NCI-H524 (cell line): ENCODE data around the gene DNAH6.
"Not testable (repeated sequence)": the region's sequence is repeated elsewhere in the genome, so short reads cannot be mapped to it uniquely, and the experiment has no call there.

Experiments used
- DNase-seq, 2 experiments: peaks; one replicate each; lab custom pipeline; 2025; lab: John Stamatoyannopoulos, UW

DNAH6 gene, protein sequence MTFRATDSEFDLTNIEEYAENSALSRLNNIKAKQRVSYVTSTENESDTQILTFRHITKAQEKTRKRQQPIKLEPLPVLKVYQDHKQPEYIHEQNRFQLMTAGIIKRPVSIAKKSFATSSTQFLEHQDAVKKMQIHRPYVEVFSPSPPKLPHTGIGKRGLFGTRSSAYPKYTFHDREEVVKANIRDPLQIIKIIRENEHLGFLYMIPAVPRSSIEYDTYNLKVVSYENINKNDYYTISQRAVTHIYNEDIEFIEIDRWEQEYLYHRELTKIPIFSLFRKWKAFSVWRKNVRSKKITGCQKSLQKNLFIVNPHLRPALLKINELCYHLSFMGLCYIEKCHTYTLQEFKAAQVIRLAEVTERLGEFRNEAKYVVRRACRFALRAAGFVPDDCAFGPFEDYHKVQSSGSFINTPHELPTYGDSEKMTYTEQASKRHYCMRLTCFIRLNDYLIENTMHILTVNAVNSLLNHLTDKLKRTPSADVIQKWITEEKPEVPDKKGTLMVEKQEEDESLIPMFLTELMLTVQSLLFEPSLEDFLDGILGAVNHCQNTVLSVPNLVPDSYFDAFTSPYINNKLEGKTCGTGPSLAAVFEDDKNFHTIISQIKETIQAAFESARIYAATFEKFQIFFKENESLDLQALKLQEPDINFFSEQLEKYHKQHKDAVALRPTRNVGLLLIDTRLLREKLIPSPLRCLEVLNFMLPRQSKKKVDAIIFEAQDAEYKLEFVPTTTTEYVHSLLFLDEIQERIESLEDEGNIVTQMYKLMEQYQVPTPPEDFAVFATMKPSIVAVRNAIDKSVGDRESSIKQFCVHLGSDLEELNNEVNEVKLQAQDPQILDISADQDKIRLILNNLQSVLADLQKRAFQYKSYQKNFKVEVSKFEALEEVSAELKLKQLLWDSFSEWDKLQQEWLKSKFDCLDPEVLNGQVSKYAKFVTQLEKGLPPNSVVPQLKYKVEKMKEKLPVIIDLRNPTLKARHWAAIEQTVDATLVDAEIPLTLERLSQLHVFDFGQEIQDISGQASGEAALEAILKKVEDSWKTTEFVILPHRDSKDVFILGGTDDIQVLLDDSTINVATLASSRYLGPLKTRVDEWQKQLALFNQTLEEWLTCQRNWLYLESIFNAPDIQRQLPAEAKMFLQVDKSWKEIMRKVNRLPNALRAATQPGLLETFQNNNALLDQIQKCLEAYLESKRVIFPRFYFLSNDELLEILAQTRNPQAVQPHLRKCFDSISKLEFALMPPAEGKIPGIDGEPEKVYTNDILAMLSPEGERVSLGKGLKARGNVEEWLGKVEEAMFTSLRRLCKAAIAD (N-terminal part only)

DNA sequence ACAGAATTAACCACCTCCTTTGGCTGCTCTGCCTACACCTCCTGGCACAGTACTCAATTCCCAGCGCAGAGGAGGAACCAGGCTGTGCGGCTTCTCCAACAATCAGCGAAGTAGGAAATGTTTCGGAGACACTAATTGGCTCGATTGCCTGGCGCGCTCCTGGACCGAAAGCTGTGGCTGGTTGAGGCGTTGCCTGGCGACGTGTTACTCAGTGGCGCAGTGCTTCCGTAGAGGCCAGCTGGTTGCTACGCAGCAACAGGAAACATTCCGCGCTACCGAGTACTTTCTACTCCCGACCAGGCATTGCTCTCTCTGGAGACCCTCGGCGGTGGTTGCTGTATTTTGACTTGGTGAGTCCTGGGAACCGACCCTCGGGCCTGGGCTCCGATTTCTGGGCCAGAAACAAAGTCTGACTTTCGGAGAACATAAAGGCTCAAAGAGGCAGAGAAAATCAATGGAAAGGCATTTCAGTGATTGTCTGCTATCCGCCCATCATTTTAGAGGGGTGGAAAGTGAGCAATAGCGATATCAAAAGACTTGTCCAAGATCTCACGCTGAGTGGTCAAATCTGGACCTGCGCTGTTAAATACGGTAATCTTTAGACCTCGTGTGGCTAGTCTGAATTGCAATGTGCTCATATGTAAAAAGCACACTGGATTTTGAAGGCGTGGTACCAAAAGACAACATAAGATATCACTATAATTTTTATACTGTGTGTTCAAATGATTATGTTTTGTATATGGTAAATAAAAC lies at the start of gene DNAH6:
DNAH6 (plus strand) TSS at position 265 of the 753 bp plus-strand sequence. CDS start 1,329 bp downstream, outside the sequence.
- peak; percentile 83 to 94 for DNase-seq

DNA sequence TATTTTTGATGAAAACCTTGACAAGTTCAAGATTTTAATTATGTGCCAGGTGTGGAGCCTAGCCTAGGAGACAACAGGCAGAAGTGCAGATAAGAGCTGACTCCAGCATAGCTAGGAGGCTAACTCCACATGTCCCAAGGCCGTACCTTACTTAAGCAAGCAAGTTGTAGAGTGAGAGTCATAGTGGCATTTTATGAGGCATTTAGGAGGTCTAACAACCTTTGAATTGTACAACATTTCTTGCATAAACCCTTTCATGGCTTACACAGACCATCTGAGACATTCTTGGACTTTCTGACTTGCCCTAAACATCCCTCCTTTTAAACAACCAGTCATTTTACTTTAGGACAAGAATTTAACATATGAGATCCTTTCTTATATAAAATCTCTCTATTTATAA lies 48.9 kb upstream of the DNAH6 start:
- no peak for DNase-seq

DNA sequence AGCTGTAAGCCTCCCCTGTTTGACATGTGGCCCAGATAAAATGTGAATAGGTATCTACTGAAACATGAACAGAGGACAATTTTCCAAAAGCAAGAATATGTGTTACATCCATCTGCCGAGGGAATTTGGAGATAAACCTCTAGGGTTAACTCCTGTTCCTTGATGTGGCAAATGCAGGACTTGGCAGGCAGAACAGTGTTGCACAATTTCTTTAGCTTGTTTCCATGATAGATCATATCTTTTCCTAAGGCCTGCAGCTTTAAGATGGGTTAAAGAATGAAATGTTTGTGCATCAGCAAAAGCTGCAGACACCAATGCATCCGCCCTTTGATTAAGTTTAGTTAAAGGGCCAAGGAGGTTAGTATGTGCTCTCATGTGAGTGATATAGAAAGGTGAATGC lies 43.9 kb upstream of the DNAH6 start:
- not testable (repeated sequence) for DNase-seq

DNA sequence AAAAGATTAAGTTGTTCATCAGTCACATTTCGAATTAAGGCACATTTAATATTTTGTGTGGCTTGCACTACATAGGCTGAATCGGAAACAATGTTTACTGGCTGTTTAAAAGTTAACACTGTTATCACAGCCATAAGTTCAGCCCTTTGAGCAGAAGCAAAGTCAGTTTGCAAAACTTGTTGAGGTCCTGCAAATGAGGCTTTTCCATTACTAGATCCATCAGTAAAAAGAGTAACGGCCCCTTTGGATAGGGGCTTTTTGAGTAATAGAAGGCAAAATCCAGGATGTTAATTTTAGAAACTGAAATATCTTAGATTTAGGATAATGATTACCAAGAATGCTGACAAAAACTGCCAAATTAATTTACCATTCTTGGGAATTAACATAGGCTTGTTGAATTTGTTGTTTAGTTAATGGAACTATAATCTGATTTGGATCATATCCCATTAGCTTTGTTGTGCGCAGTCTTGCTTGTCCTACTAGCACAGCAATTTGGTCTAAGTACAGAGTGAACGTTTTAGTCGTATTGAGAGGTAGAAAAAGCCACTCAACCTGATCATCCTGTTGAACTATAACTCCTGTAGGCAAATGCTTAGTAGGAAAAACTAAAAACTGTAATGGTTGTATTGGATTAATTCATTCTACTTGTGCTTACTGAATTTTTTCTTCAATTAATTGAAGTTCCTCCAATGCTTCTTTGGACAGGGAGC lies 43.3 kb upstream of the DNAH6 start:
- no peak for DNase-seq

DNA sequence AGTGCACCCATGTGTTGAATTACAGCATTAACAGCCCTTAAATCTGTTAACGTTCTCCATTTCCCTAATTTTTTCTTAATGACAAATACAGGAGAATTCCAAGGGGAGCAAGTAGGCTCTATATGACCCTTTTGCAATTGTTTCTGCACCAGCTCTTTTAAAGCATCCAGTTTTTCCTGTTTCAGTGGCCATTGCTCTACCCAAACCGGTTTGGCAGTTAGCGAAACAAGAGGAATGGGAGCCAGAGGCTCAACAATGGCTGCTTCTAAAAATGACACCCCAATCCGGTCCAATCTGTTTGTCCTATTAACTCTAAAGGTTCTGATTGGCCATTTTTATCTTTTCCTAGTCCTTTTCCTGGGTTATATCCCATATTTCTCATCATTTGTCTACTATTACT lies 42.1 kb upstream of the DNAH6 start:
- no peak for DNase-seq

DNA sequence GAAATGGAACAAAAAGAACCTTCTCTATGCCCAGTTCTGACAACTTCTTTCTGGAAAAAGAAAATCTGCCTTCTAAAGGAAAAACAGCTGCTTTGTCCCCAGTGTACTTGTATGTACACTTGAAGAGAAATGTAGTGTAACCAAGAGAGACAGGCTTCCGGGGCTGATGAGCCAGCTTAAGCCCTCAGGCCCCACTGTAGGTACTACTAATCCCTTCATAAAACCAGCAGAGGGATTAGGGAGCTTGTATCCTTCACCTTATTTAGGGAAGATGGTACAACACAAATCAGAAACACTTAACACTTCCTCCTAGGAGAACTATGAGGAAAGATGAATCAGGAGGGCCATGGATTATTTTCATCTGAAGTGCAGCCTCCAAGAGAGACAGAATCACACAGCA lies 38.4 kb upstream of the DNAH6 start:
- DNase-seq: peak; percentile 51 to 83

DNA sequence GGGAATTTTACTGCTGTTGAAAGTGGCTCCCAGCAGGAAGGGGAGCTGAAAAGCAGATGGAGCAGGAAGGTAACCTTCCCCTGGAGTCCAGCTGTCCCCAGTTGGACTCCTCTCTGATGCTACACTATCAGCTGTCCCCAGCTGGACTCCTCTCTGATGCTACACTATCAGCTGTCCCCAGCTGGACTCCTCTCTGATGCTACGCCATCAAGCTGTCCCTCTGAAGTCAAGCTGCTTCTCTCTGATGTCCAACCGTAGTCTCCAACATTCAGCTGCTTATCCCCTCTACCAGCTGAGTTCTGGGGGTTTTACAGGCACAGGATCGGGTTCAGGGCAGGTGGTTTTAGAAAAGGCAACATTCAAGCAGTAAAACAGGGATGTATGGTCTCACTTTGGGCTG lies 37.4 kb upstream of the DNAH6 start:
- DNase-seq: no peak

DNA sequence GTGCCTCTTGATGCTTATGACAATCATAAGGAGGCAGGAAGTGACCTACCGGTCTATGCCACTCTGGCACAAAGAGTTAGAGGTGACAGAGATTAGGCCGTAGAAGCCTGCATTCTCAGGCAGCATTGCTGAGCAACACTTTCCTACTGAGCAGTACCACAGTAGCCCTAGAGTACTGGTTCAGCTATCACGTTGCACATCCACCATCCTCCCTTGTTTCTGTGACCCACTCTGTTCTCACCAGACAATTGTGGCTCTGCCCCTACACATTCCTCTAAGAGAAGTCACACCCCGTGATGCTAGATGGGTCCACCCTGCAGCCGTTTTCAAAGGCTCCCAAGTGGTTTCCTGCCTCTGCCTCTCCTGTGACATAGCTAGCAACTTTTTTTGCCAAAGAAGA lies 34.6 kb upstream of the DNAH6 start:
- no peak for DNase-seq

DNA sequence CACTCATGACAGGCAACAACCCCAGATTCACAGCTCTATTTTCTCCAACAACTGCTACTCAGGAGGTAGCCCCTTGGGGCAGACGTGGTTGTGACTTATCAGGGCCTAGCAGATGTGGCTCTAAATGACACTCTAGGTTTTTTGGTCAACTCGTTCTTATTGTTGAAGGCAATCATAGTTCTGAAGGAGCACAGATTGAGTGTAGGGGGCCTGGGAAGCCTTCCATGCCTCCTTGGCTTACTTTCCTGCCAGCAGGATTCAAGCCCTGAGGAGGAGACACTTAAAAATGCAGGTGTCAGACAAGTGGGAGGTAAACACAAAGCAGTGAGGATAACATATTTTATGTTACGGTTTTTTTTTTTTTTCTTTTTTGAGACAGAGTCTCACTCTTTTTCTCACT lies 33.7 kb upstream of the DNAH6 start:
- no peak for DNase-seq

DNA sequence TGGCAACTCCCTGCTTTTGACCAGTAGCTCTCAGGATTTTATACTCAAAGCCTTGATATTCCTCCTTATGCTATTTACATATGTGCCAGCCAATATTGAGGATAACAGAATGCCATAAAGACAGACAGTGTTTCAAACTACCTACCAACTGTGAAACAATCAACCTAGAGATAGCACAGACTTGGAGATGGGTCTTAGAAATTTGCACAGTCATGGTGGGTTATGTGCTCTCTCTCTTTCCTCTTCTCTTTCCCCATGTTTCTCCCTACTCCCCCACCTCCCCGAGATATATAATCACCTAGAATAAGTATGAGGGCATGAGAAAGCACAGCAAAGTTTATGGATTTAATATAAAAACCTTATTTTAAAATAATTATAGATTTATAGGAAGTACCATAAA lies 33.0 kb upstream of the DNAH6 start:
- no peak for DNase-seq

DNA sequence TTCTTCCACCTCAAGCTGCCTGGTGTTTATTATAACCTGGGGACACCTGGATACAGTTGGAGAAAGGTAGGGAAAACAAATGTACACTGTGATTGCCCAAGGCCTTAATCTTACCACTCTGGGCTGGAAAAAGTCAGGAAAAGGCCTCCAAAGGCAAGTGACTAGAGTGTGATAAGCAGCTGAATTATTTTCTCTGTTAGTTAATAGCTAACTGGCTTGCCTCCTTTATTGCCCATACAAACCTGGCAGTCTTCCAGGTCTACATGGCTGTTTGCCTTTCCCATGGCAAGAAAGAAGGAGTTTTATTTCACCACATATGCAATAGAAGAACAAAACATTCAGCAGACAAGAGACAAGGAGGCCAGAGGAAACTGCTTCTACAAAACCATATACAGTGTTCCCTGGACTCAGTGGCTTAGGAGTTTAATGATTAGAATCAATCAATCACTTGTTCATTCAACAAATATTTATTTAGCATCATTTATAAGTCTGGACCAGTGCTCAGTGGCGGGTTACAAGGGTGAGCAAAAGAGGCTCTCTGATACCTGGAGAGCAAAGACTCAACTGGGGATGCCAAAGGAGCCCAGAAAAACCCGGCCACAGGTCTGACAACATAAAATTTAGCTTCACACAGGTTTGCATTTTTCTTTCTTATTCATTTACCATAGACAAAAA lies 29.7 kb upstream of the DNAH6 start:
- no peak for DNase-seq

DNA sequence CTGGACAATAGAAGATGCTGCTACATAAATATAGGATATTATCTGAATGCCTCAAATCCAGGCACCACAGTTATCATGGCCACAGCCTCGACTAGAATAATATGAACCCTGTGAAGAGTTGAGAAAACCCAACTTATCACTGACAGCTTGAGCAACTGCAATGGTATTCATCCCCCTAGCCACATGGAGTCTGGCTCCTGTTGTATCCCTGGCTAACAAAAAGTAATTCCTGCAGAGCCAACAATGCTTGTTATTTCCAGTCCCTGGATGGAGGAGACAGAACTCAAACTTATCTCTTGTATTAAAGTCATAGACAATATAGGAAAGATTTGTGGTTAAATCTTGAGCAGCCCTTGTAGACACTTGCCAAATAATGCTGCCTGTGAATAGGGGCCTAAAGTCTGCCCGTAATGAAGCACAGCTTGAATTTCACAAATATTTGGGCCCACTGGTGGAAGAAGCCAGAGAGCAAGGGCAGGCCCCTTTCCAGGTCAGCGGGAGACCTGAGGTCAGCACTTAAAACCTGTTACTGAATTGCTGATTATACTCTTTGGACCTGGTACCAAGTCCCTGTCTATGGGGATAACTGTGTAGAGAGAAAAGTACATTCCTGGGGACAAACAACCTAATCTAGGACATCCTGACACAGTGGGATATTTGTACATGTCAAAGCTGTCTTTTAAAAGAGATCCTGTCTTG lies 28.9 kb upstream of the DNAH6 start:
- DNase-seq: no peak

DNA sequence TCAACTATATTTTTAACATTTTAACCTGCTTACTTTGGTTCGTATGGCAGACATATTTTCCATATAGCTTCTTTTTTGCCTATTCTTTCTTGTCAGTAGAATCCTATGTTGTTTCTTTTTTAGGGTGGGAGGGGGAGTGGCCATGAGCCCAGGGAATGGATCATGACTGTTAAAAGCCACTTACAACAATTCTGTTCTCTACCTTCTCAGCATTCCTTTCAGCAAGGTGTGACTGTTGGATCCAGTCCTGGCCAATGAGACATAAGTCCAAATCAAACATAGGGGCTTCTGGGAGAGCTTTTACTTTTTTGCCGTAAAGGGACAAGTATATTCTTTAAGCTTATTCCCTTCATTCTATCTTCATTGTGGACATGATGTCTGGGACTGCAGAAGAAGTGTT lies 25.0 kb upstream of the DNAH6 start:
- DNase-seq: no peak

DNA sequence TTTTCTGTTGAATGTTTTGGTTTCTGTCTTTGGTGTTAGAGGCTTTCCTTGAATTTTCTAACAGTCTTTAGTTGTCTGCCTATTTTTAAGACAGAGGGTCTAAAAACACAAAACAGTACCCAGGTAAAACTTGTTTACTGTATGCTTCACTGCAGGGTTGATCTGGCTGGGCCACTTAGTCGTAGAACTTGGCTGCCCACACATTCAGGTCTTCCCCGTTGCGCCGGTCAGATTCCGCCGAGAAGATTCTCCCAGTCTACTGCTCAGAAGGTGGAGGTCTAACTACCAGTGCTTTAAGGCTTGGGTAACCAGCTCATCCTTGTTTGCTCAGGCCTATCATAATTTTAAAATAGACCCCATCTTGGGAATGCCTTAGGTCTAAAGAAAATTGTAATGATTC lies 24.6 kb upstream of the DNAH6 start:
- no peak for DNase-seq

DNA sequence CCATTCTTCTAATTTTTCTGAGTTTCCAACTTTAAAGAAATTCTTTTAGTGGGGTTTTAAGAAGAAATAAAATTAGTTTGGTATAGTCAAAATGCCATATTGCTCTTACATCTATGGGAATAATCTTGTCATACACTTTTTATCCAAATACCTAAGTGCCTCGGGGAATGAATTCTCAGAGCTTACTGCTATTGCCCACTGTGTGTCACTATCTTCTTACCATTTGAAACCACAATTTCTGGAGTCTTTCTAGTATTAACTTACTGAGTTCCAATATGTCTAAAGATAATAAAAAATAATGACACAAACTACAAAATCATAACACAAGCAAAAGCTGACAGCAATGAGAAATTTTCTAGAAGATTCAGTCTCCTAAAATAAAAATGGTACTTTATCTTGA lies 23.7 kb upstream of the DNAH6 start:
- DNase-seq: peak in 1 of 2 experiments; percentile 3

DNA sequence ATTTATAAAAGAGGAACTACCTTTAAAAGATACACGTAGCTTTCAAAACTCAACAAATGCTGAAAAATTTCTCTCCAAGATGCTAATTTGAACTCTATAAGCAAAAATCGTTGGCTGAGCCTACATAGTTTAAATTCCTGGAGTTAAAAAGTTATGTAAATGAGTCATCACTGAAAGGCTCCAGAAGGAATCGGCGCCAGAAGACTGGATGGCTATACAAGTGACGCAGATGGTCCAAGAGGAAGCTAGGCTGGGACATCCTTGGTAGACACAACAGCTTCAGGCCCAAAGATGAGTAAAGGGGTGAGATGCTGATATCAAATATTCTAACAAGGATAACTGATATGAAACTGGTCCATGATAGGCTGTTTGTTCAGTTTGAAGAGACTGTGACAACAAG lies 22.8 kb upstream of the DNAH6 start:
- DNase-seq: no peak

DNA sequence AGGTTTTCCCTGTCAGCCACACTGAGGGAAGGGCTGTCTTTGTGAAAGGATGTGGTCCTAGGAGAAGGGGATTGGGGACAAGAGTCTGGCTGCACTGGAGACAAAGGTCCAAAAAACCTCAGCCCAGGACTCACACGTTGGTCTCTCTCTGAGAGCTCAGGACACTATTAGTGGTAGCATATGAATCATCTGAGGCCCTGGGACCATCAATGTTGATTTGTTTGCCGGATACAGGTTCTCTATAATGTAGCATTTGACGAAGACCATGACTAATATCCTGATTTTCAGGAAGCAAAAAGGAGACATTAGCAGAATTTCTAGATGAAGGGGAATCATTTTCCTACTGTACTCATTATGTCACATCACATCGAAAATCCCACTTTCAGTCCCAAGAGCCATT lies 22.2 kb upstream of the DNAH6 start:
- no peak for DNase-seq

DNA sequence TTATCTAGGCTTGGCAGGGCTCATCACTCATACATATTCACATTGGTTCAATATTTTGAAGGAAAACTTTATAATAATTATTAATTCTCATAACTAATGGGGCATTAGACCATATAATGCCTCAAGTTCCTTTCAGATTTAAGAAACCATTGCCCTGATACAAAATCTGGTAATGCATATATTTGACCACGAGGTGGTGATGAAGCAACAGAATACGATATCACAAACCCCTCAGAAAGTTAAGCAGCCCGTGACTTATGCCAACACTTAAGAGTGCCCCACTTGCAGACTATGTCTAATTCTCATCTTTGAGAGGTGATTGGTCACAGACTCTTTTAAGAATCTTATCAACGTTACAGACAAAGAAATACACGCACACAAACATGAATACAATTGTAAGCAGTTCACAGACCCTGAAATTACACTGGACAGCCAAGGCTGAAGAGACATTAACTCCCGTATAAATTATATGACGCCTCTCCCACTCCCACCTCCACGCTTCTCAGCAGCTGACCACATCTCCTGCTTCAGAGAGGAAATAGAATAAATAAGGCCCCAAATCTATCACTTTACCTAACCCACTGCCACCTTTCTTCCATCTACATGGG lies 20.7 kb upstream of the DNAH6 start:
- peak; percentile 51 to 69 for DNase-seq

DNA sequence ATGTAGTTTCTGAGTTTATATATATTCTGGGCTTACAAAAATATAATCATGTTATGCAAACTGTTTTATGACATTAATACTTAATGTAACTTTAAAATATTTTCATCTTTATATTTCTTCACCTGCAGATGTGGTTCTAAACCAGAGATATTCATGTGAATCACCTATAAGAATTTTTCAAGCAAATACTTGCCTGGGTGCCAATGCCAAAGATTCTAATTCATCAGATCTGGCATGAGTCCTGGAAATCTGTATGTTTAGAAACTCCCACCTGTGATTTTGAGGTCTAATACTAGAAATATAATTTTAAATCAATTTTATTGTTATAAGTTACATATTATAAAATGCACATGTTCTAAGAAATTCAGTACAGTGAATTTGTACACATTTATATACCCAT lies 19.9 kb upstream of the DNAH6 start:
- DNase-seq: no peak
